Fibroblast of villous mesenchyme (primary cell): ENCODE data around the gene PRR15L. TPM values are rescaled to one million over a fixed set of nuclear protein-coding genes. Genes with fewer than 3 reads are reported as not detected.
A peak's percentile ranks its signal among the peaks of the same experiment; 100 is the strongest.

ENCODE experiments used
- DNase-seq: peaks from one replicate; pipeline ENCODE4 v3.0.0-alpha.2; 2010; ENCODE audit warnings: low read depth
- H3K4me3 ChIP-seq: 2 replicates; pipeline ENCODE4 v1.5.1; 2011; ENCODE audit warnings: low read depth, mild to moderate bottlenecking, low read length
- total RNA-seq: library from RNA; depleted of rRNA; stranded (reverse); fragments of >200 nt; gene quantifications from 2 replicates; pipeline ENCODE4 v1.2.3, GENCODE V29; 2012
- TF ChIP-seq, protein P1 (sequence below): IDR thresholded peaks from 2 replicates; pipeline ENCODE4 v1.5.1; 2012; ENCODE audit warnings: low read depth, mild to moderate bottlenecking, low read length; ENCODE audit not compliant: insufficient read depth

Gene PRR15L
- total RNA-seq, 1 donor = not detected

DNA sequence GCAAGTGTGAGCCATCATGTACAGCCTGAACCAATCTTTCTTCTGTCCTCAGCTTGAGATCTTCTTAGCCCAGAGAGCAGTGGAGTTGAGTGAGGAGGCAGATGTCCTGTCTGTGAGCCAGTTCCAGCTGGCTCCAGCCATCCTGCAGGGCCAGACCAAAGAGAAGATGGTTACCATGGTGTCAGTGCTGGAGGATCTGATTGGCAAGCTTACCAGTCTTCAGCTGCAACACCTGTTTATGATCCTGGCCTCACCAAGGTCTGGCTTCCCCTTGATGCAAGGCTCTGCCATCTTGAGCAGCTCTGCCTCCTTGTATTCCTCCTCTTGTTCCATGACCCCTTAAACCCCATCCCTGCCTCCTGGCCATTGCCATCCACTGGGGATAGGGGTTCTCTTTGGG lies 22.9 kb upstream of the PRR15L start:
- TF ChIP-seq, protein P1, sequence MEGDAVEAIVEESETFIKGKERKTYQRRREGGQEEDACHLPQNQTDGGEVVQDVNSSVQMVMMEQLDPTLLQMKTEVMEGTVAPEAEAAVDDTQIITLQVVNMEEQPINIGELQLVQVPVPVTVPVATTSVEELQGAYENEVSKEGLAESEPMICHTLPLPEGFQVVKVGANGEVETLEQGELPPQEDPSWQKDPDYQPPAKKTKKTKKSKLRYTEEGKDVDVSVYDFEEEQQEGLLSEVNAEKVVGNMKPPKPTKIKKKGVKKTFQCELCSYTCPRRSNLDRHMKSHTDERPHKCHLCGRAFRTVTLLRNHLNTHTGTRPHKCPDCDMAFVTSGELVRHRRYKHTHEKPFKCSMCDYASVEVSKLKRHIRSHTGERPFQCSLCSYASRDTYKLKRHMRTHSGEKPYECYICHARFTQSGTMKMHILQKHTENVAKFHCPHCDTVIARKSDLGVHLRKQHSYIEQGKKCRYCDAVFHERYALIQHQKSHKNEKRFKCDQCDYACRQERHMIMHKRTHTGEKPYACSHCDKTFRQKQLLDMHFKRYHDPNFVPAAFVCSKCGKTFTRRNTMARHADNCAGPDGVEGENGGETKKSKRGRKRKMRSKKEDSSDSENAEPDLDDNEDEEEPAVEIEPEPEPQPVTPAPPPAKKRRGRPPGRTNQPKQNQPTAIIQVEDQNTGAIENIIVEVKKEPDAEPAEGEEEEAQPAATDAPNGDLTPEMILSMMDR = no peak
- H3K4me3 ChIP-seq = no peak overlapping the region
- no peak for DNase-seq

DNA sequence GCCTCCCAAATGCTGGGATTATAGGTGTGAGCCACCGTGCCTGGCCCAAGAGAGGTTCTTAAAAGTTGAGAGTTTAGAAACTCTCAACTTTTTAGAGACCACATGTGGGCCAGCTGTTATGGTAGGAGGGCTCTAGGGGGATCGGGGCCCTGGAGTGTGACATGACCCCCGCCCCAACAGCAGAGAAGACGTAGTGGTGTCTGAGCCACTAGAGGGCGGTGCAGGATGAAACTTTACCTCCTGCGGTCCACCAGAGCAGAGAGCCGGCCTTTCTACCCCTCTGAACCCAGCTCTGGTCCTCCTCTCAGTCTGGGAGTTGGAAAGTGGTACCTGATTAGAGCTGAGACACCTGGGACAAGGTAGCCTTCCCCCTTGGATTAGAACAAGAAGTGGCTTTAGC lies 20.6 kb upstream of the PRR15L start:
- TF ChIP-seq, protein P1 = peak; percentile 72
- peak; percentile 63 for DNase-seq
- H3K4me3 ChIP-seq = no peak overlapping the region

DNA sequence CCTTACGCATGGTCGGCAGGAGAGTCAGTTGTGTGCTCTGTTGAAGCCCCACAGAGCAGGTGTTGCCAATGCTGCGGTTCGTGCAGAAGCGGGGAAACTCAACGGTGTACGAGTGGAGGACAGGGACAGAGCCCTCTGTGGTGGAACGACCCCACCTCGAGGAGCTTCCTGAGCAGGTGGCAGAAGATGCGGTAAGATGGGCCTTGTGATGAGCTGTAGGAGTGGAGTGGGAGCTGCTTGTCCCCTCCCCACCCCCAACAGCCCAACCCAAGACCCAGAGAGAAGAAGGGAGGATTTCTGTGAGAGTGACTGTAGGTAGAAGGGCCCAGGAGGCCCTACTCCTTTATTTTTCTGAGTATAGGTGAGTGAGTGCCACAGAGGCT lies 18.1 kb upstream of the PRR15L start:
- H3K4me3 ChIP-seq = no peak overlapping the region
- TF ChIP-seq, protein P1 = no peak
- no peak for DNase-seq

DNA sequence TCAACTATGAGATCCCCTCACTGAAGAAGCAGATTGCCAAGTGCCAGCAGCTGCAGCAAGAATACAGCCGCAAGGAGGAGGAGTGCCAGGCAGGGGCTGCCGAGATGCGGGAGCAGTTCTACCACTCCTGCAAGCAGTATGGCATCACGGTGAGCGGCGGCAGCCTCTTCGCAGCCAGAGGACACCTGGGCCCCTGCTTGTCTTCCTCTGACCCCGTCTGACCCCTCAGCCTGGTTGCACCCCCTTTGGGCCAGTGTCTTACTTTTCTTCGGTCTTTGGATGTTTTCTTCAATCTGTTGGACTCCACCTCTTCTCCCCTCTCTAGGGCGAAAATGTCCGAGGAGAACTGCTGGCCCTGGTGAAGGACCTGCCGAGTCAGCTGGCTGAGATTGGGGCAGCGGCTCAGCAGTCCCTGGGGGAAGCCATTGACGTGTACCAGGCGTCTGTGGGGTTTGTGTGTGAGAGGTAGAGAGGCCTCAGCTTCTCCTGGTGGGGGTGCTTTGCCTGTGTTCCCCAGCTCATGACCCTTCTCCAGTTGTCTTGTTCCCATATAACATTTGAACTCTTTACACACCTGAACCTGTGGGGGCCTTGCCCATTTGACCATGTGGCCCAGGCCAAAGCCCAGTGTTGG lies 17.6 kb upstream of the PRR15L start:
- DNase-seq = no peak
- H3K4me3 ChIP-seq = no peak overlapping the region
- TF ChIP-seq, protein P1 = no peak

DNA sequence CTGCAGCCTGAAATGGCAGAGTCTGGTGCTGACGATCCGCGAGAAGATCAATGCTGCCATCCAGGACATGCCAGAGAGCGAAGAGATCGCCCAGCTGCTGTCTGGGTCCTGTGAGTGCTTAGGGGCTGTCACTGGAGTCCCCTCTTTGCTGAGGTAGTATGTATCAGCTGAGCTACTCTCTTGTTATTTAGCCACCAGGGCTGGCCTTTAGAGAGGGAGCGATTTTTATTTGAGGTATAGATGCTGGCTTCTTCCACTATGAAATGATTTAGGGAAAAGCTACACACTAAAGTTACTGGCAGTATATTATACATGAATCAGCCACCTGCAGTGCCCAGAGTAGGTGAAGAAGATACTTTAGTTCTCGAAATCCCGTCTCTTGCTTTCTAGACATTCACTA lies 15.9 kb upstream of the PRR15L start:
- TF ChIP-seq, protein P1 = no peak
- no peak overlapping the region for H3K4me3 ChIP-seq
- no peak for DNase-seq

DNA sequence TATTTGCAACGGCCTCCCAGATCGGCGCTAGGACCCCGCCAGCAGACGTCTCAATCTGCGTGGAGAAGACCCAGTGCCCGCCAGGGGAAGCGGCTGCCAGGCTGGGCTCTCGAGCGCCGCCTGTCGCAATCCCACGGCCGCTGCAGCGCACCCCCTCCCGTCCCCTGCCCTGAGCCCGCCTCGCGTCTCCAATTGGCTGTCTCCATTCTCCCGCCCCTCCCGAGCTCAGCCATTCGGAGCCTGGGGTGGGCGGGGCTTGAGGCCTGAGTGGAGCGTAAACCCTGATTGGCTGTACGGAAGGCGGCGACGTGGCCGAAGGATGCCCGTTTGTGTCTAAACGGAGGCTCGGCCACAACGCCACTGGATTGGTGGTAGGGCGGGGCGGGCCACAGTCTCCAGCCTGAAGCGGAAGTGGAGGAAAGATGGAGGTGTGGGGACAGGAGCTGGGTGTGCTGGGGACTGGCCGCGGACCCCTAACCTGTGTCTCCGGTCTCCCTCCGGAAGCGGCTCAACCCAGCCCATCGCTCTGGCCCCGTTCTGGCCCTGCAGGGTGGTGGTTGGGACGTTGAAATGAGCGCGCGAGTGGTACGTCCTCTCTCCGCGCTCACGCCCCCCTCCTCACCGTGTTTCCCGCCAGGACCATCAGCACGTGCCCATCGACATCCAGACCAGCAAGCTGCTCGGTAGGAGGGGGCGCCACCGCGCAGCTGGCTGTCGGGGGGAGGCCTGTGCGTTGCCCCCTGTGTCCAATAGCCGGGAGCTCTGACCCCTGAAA lies 13.2 kb upstream of the PRR15L start, which contains the start of gene CDK5RAP3:
TSS of gene CDK5RAP3 (plus strand) at position 389 of the 775 bp plus-strand sequence. CDS start at position 423, 34 bp downstream.
- H3K4me3 ChIP-seq = peak within 1 kb of the TSS; percentile 97

More for the DNA sequence above, 13.2 kb upstream of the PRR15L start, which contains the start of gene CDK5RAP3:
- DNase-seq = peak; percentile 99
- TF ChIP-seq, protein P1 = peak; percentile 89
